GM10266 (cell line): ENCODE data around the gene HSPA12B.

Experiments
- DNase-seq: peaks from one replicate; pipeline ENCODE4 v3.0.0; 2012; ENCODE audit errors: extremely low spot score
- TF ChIP-seq, protein P1 (sequence below): IDR thresholded peaks from 2 replicates; pipeline ENCODE4 v1.5.1; 2012; ENCODE audit warnings: mild to moderate bottlenecking, low read depth; ENCODE audit not compliant: control insufficient read depth, insufficient read depth; ENCODE audit errors: missing control alignments

Gene HSPA12B

DNA sequence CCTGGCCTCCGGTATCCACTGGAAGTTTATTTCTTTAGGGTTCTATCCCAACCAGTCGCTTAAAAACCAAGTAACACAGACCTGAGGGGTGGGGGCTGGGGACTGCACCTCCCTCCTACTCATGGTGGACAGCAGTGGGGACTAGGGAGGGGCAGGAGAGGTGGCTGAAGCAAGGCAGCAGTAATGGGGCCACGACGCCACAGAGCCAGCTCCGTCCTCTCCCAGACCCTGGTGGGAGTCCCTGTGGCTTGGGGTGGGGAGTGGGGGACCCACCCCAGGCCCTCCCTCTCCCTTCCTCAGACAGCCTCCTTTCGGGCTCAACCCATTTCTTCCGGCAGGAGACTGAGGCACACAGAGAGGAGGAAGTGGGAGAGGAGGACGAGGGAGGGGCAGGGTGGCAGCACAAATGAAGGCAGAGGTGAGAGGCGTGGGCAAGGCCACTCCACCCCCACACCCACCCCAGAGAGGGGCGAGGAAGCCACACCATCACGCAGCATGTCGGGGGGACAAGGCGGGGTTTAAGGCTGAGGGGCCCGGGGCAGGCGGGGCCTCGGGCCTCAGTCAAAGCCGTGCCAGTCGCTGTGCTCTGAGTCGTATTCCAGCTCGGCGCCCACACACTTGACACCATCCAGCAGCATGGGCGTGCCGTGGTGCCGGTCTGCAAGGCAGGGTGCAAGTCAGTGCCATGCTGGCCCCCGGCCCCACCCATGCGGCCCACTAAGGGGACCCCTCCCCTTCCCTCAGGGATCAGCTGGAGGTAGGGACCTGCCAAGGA lies 21.2 kb downstream of the HSPA12B start:
- DNase-seq: no peak
- TF ChIP-seq, protein P1, sequence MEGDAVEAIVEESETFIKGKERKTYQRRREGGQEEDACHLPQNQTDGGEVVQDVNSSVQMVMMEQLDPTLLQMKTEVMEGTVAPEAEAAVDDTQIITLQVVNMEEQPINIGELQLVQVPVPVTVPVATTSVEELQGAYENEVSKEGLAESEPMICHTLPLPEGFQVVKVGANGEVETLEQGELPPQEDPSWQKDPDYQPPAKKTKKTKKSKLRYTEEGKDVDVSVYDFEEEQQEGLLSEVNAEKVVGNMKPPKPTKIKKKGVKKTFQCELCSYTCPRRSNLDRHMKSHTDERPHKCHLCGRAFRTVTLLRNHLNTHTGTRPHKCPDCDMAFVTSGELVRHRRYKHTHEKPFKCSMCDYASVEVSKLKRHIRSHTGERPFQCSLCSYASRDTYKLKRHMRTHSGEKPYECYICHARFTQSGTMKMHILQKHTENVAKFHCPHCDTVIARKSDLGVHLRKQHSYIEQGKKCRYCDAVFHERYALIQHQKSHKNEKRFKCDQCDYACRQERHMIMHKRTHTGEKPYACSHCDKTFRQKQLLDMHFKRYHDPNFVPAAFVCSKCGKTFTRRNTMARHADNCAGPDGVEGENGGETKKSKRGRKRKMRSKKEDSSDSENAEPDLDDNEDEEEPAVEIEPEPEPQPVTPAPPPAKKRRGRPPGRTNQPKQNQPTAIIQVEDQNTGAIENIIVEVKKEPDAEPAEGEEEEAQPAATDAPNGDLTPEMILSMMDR: no peak

DNA sequence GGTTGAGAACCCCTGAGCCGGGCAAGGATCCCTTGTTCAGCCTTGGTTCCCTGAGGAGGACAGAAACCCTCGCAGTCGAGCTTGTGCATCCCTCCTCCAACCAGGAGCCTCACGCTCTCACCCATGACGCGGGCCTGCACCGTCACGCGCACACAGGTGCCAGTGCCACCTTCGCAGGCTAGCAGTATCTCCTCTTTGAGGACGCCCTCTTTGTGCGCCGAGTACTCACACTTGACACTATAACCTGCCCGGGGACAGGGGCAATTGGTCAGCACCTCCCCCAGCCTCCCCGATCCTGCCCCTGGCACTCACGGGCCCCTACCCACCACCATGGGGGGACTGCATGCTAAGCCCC lies 21.8 kb downstream of the HSPA12B start:
- TF ChIP-seq, protein P1: no peak

GRCh38 chr20:3755269-3755668 lies 22.8 kb downstream of the HSPA12B start:
- DNase-seq: no peak
- TF ChIP-seq, protein P1: no peak

More for the DNA sequence above, 21.8 kb downstream of the HSPA12B start:
- DNase-seq: no peak

DNA sequence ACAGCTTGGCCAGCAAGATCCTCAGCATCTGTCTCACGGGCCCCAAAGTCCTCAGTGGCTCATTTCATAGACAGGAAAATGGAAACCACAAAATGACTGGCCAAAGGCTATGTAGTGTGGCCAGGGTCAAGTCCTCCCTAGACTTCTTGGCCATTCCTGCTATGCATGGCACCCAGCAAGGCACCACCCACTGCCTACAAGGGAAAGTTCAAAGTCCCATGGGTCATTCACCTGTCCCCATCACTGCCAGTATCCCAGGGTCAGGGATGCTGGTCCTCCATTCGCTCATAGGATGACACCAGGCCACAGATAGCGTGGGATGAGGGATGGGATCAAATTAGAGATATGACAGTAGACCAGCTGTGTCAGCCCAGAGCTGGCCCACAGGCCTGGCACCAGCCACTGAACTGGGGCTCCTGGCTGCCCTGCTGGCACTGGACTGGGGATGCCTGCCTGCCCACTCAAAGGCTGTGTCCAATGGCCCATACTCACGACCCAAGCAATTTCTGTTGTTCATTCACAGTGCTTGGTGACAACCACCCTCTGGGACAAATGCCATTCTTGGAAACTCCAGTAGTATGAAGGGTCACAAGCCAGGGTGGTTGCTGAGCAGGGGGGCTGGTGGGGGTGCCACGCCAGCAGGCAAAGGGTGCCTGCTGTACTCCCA lies 23.5 kb downstream of the HSPA12B start:
- DNase-seq: no peak
- TF ChIP-seq, protein P1: no peak

- TF ChIP-seq, protein P1: no peak
- DNase-seq: no peak
Measured at GRCh38 chr20:3757268-3757667, 24.8 kb downstream of the HSPA12B start.

DNA sequence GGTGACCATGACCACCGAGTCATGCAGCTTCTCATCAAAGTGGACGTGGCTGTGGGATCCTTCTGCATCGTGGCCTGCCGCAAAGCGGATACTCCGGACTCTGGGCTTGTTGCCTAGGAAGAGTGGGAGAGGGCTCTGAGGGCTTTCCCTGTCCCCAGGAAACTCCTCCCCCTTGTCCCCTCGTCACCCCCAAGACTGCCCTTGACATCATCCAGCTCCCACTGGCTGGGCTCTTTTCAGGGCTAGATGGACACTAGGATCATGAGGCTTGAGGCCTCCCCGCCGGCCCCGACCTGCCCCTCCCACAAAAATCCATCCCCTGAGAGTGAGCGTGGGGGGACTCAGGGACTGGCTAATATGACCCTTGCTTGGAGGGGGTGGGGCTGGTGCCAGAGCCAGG lies 26.1 kb downstream of the HSPA12B start:
- TF ChIP-seq, protein P1: no peak
- no peak for DNase-seq

DNA sequence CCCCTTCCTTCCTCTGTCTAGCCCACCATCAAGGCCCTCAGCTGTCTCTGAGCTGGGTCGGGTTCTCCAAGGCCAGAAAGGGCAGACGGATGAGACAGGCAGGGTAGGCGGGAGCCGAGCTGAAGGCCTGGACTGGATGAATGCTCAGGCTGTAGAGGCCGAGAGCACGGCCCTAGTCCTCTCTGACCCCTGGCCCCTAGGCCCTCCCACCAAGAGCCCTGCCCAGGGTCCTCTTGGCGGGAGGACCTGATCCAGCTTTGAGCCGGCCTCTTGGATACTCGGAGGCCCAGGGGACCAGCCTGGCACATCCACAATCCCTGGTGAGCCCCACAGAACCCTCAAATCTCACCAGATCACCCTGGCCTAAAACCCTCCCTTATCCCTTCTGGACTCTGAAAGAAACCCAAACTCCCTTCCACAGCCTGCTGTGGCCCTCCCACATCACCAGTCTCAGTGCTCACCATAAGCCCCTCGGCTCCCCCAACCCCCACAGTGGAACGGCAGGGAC lies 26.9 kb downstream of the HSPA12B start:
- TF ChIP-seq, protein P1: no peak
- DNase-seq: no peak
